Sciatic nerve (tissue), 2 donors: Measurements from ENCODE around the gene ABCA10. TPM values are rescaled to one million over a fixed set of nuclear protein-coding genes. Genes with fewer than 3 reads are reported as not detected.

Source experiments
- ATAC-seq: fragments of 200-7000 bp; cut with Tn5 transposase; one replicate; pipeline ENCODE4 v1.9.1; 2020; ENCODE audit warnings: mild to moderate bottlenecking, moderate library complexity
- DNase-seq: peaks from one replicate; pipeline ENCODE4 v3.0.0-alpha.2; 2020; ENCODE audit warnings: low spot score
- intact Hi-C: fragments of 100-400 bp; cut with DNase I; formaldehyde crosslinking; loops from one replicate; pipeline ENCODE4 v1.14.2; 2022
- microRNA-seq: library from miRNA; unstranded; fragments of <30 nt; microRNA quantifications from one replicate; pipeline ENCODE4 v1.2.0, GENCODE V29; 2020
- total RNA-seq: library from RNA; stranded (reverse); fragmentation: NEBNext Ultra II Directional; extraction: Animal tissue kit (Norgen Biotek cat#: 25700); gene quantifications from one replicate; pipeline ENCODE4 v1.2.1, GENCODE V29; 2021
- donor health status: DM: no; HTN: no; CAD: no.
- donor health status: DM: no; HTN: no; CAD: no.

The ABCA10 gene
- total RNA-seq, 1 donor from 2014 or later: 189 TPM

DNA sequence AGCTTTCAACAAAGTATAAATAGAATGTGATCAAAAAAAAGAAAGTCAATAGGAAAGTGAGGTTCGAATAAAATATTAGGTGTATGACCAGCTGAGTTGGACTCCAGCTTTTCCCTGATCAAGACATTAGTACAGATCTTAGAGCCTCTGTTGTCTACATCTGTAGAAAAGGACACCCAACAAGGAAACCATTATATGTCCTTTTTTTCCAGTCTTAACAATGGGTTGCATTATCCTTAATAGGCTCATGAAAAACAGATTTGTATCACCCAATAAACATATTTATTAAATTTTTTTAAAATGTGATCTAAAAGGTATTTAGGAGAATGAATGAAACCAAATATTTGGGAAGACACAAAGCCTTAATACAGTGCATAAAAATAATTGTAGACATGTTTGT, 105.0 kb downstream of the ABCA10 start:
- DNase-seq (no peak), ATAC-seq (no peak)
- intact Hi-C loops: no loop called here

DNA sequence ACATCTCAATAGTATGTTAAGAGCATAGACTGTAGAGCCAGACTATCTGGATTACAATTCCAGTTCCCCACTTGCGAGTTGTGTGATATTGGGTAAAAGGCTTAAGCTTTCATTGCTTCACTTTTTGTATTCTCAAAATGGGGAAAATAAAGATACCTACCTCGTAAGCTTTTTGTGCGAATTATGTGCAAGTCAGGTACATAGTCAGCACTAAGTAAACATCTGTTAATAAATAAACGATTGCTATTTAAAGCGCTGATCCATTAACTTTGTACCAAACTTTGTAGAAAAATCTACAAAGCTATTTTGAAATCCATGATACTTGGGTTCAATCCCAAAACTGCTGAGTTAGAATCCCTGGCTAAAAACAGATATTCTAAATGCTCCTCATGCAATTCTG, 106.6 kb downstream of the ABCA10 start:
- ATAC-seq: no peak
- intact Hi-C loops: no loop called here
- no peak for DNase-seq

GRCh38 chr17:69117855-69118784, 110.5 kb downstream of the ABCA10 start:
- DNase-seq (no peak), ATAC-seq (peak; percentile 28)
- intact Hi-C loops: no loop called here

DNA sequence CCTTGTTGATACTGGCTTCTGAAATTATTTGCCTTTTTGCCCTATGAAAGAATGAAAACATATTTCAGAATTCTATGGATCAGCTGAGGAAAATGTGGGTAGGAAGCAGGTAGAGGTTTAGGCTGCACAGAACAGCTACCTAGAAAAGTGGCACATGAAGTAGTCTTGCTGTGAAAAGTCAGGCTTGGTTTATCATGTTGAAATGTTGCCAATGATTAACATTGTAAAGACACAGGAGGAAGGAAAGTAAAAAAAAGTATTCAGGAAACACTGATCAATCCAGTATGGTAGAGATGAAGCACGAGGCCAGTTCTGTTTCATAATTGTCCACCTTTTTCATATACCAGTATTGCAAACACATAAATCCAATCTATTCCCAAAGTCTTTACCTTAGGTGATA, 116.8 kb downstream of the ABCA10 start:
- no peak for ATAC-seq
- no peak for DNase-seq
- intact Hi-C loops: no loop called here

DNA sequence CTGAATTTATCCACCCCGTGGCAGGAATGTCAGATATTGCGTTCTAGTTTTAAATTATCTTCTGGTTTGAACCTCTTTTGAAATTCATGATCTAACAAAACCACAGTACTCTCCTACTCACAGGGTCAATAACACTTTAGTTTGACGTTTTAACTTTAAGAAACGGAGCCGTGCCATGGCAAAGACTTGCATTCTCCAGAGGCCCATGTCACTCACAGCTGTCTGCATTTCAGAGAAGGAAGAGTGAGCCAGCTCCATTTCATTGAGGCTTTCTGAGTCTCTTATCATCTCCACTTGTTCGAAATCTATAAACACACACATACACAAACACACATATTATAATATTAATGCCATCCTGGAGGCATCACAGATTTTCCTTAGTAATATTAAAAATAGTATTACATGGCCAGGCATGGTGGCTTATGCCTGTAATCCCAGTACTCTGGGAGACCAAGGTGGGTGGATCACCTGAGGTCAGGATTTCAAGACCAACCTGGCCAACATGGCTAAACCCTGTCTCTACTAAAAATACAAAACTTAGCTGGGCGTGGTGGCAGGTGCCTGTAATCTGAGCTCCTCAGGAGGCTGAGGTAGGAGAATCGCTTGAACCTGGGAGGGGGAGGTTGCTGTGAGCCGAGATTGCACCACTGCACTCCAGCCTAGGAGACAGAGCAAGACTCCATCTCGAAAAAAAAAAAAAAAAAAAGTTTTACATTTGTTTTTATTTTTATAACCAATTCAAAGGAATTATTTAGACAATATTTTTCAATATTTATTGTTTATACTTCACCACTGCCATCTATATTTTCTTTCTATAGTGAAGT, 122.5 kb downstream of the ABCA10 start:
- intact Hi-C loops: no loop called here
- ATAC-seq (no peak), DNase-seq (no peak)

GRCh38 chr17:69103557-69104233, 124.9 kb downstream of the ABCA10 start:
- DNase-seq: no peak
- intact Hi-C loops: no loop called here
- no peak for ATAC-seq

GRCh38 chr17:69098625-69099024, 130.0 kb downstream of the ABCA10 start:
- intact Hi-C loops: no loop called here
- ATAC-seq (no peak), DNase-seq (no peak)

Small RNA genes lying within 50 kb of the gene (microRNA-seq; reads per million reads assigned to microRNA genes)
- not detected for gene MIR4524A
- gene MIR4524B: not detected

Other genes with a start within 250 kb of the ABCA10 start
- gene ABCA9, start 167.9 kb downstream of the ABCA10 start, total RNA-seq: 118 TPM
- 225 TPM for gene ABCA6, start 86.9 kb downstream of the ABCA10 start, total RNA-seq
- gene ABCA5, start 98.3 kb upstream of the ABCA10 start, total RNA-seq: 39.4 TPM
- 7.7 TPM for gene MAP2K6, start 185.9 kb upstream of the ABCA10 start, total RNA-seq